NCI-H2081 (cell line): ENCODE measurements around the gene ALDOC.
"Not testable (repeated sequence)": the region's sequence is repeated elsewhere in the genome, so short reads cannot be mapped to it uniquely, and the experiment has no call there.

Experiments
- DNase-seq, 2 experiments: peaks; one replicate each; lab custom pipeline; 2025; lab: John Stamatoyannopoulos, UW

Gene ALDOC

GRCh38 chr17:28576758-28577465, at the start of gene ALDOC:
Gene ALDOC (minus strand): TSS chr17:28576895. CDS start chr17:28575532, 1,363 bp downstream.
- peak; percentile 93 for DNase-seq

GRCh38 chr17:28624148-28624547, 47.5 kb upstream of the ALDOC start:
- no peak for DNase-seq

GRCh38 chr17:28623696-28624095, 47.0 kb upstream of the ALDOC start:
- DNase-seq = no peak

GRCh38 chr17:28622186-28622585, 45.5 kb upstream of the ALDOC start:
- DNase-seq = no peak

- DNase-seq = no peak
Measured at GRCh38 chr17:28620010-28620409, 43.3 kb upstream of the ALDOC start.

GRCh38 chr17:28618464-28618863, 41.8 kb upstream of the ALDOC start:
- no peak for DNase-seq

- DNase-seq = no peak
Measured at GRCh38 chr17:28616281-28616680, 39.6 kb upstream of the ALDOC start.

- DNase-seq = no peak
Measured at GRCh38 chr17:28615260-28615940, 38.7 kb upstream of the ALDOC start.

GRCh38 chr17:28613931-28614381, 37.3 kb upstream of the ALDOC start, which contains the start of gene RSKR:
Gene RSKR (minus strand): TSS chr17:28614185. CDS start chr17:28614161, 24 bp downstream.
- no peak for DNase-seq

GRCh38 chr17:28612936-28613872, 36.5 kb upstream of the ALDOC start:
- no peak for DNase-seq

GRCh38 chr17:28612531-28612930, 35.8 kb upstream of the ALDOC start:
- no peak for DNase-seq

- no peak for DNase-seq
Measured at GRCh38 chr17:28610376-28610775, 33.7 kb upstream of the ALDOC start.

GRCh38 chr17:28604031-28604430, 27.3 kb upstream of the ALDOC start:
- DNase-seq = not testable (repeated sequence)

GRCh38 chr17:28599311-28600184, 22.9 kb upstream of the ALDOC start:
- peak; percentile 64 to 71 for DNase-seq

GRCh38 chr17:28598799-28599310, 22.2 kb upstream of the ALDOC start, which contains the start of gene SPAG5:
Gene SPAG5 (minus strand): TSS chr17:28599025. CDS start chr17:28598946, 79 bp downstream.
- peak; percentile 87 to 92 for DNase-seq

- DNase-seq = no peak
Measured at GRCh38 chr17:28598389-28598788, 21.7 kb upstream of the ALDOC start.

GRCh38 chr17:28597606-28598383, 21.1 kb upstream of the ALDOC start:
- DNase-seq = no peak

GRCh38 chr17:28592260-28592659, 15.6 kb upstream of the ALDOC start:
- no peak for DNase-seq

GRCh38 chr17:28585851-28586250, 9.2 kb upstream of the ALDOC start:
- no peak for DNase-seq

GRCh38 chr17:28584434-28584833, 7.7 kb upstream of the ALDOC start:
- DNase-seq = no peak
